Measurements from ENCODE around the gene HLCS.

HLCS gene

DNA sequence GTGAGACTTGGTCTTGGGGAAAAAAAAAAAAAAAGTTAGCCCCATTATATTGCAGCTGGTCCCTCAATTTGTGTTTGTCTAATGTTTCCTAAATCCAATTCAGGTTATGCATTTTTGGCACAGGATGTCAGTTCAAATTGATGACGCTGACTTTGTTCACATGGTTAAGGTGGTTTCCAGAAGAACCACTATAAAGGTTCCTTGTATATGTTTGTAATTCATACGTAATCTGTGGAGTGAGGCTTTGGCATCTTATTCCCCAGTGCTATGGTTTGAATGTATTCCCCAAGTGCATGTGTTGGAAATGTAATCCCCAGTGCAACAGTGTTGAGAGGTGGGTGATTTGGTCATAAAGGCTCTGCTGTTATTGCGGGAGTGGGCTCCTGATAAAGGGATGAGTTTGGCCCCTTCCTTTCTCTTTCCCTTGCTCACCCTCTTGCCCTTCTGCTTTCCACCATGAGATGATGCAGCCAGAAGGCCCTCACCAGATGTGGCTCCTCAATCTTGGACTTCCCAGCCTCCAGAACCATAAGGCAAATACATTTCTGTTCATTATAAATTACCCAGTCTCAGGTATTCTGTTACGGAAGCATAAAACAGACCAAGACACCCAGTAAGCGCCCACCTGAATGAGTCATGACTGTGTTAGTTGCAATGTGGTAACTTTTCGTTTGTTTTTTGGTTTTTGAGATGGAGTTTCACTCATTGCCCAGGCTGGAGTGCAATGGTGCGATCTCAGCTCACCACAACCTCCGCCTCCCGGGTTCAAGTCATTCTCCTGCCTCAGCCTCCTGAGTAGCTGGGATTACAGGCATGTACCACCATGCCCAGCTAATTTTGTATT, 19.5 kb upstream of the HLCS start:
- DNase-seq (ENCODE audit: low read depth in 2 of 2), result no peak

DNA sequence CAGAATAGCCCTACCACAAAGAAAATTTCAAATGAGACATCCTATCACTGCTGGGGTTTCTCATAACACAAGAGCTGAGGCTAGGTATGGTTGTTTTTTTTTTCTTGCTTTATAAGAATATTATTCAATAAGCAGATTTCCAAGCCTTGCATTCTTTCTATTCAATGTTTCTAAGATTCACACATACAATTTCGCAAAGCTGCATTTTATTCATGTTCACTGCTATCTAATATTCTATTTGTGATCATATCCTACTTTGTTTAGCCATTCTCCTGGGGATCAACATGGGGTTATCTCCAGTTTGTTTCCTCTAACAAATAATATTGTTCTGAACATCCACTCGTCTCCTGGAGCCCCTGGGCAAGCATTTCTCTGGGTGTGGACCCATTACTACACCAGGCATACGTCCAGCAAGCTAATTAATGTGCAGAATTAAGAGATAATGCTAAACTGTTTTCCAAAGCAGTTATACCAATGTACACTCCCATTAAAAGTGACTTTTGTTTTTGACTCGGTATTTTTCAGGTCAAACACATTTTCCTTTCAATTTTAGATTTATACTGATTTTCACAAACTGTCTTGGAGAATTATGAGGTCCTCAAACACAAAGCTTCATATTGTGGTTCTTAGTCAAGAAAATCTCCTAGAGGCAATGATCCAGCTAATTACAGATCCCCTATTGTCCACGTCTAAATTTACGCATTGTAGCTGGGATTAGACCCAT, 15.7 kb upstream of the HLCS start:
- DNase-seq (ENCODE audit: low read depth in 2 of 2), result no peak

DNA sequence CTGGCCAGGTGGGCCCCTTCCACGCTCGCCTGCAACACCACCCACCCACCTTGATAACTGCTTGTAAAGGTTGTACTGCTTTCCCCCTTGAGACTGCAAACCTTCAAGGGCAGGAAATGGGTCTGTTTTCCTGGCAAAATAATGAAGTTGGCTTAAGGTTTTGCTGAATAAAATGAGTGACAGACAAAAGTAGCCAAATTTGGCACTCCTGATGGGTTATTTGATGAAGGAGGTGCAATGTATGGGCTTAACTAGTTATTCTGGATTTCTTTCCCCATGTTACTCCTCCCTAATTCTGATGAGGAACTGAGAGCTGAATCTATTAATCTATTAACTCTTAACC, 14.6 kb upstream of the HLCS start:
- DNase-seq (ENCODE audit: low read depth in 2 of 2), result no peak

DNA sequence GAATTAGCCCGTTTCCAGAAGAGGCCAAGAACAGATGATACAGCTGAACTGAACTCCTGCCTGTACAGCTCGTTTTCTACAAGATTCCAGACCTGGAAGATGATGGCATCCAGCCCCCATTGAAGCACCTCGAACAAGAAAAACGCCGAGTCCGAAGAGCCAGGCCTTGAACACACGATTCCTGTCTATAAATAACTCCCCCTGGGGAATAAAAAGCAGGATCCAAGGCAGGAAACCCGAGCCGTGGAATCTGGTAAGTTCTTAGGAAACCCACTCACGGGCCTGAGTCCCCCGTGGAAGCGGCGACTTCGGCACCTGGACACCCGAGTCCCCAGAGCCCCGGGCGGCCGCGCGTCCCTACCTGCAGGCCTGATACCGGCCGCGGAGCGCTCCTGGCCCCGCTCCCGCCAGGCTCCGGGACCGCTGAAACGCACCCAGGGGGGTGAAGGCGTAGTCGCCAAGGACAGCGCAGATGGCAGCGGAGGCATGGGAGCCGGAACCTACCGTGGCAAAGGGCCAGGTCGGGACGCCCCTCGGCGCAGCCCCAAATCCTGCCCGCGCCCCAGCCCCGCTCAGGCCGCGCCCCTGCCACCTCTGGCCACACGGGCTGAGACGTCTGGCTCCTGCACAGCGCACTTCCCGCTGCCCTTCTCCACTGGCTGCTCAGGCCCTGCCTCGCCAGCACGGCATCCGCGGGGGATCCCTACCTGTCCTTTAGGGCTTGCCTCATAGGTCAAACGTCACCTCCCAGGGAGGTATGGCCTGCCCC, 14.0 kb upstream of the HLCS start:
- no peak for DNase-seq (ENCODE audit: low read depth in 2 of 2)

DNA sequence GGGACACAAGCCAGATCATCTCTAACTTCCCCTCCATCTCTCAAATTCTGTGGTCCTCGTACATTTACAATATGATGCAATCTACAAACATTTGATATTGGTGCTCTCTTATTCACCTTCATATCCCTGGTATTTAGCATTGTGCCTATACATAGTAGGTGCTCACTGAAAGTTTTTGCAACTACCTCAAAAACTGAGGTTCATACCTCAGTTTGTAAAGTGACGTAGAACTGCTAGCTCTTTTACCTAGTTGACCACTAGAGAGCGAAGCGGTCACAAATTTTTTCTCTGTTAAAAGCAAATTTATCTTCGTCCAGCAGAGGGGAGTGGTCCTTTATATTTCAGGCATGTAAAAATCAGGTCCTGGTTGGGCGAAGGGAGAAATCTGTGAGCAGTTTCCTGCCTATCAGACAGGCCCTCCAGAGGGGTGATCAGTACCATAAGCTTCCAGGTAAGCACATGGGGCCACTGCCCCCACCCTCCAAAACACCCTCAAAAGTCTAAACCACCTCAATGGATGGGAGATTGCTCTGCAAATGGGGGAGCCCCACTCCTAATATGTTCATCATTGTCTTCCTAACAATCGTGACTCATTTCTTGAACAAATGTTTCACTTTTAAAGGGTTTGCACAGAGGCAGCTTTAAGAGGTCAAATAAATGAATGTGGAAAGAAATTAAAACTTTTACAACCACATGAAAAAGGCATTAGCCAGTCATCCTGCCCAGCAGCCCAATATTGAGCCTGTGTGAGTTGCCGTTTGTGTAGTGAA, 10.6 kb upstream of the HLCS start:
- DNase-seq (ENCODE audit: low read depth in 2 of 2), result no peak

DNA sequence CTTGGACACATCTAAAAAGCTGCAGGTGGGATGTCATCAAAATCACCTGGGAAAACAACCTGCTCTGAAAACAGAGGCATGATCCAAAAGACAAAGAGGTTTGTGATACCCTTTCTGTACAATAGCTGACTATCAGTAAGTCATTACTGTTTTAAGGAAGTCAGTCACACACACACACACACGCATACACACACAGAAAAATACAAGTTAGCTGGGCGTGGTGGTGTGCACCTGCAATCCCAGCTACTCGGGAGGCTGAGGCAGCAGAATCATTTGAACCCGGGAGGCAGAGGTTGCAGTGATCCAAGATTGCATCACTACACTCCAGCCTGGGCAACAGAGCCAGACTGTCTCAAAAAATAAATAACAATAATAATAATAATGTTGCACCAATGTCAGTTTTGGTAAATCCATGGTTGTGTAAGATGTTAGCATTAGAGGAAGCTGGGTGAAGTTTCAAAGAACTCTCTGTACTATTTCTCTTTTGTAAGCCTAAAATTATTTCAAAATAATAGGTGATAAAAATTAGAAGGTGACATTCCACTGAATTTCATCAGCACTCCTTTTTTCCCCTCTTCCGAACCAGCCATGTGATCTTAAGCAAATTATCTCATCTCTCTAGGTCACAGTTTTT, 9.9 kb upstream of the HLCS start:
- DNase-seq (ENCODE audit: low read depth in 2 of 2), result no peak

DNA sequence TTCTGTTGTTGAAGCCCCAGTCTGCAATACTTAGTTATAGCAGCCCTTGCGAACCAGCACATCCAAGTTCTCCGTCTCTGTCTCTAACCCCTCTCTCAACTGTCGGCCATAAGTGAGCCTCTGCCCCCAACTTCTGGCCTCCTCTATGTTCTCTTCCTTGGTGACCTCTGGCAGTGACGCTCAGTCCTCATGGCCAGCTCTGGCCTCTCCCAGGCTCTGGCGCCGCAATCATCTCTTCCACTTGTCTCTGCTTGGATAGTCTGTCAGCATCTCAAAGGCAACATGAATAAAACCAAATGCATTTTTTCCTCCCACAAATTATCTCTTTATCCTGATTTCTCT, 8.4 kb upstream of the HLCS start:
- DNase-seq (ENCODE audit: low read depth in 2 of 2), result no peak

DNA sequence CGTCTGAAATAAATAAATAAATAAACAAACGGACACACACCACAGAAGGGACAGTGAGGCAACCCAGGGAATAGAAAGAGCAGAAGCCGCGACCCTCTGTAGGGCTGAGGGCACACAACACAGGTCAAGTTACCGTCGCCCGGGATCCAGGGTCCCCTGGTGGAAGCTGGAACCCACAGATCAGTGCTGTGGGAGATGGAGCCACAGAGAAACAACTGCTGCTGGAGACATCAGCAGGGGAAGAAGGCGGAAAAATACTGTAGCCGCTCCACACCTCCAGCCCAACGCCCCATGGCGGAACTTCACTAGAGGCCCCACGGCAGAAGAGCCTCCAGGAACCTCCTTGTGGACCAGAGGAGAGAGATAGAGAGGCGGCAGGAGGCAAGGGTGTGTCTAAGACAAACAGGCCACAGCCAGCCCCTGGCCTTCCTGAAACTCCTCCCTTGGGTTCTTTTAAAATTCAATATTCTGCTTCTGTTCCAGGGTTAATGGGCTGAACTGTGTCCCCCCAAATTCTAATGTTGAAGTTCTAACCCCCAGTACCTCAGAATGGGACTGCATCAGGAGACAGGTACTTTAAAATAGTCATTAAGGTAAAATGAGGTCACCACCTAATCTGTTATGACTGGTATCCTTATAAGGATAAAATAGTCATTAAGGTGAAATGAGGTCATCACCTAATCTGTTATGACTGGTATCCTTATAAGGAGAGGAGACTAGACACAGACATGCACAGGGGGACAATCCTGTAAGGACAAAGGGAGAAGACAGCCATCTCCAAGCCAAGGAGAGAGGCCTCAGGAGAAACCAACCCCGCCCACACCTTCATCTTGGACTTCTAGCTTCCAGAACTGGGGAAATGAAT, 7.7 kb upstream of the HLCS start:
- DNase-seq (ENCODE audit: low read depth in 2 of 2), result no peak

DNA sequence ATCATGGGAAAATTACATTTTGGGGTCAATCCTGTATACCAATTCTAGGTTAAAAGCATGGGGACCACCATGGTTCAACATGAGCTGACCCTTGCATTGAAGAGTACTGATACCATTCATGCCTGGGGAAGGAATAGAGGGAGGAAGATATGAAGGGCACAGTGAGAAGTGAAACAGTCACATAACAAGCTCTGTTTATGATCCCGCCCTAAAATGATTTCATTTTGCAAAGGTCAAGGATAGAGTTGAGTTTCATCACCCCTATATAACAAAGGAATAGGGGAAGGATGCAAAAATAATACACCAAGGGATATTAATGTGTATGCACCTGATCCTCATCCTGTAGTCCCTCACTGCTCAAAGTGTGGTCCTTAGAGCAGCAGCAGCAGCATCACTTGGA, 2.5 kb upstream of the HLCS start:
- no peak for DNase-seq (ENCODE audit: low read depth in 2 of 2)

DNA sequence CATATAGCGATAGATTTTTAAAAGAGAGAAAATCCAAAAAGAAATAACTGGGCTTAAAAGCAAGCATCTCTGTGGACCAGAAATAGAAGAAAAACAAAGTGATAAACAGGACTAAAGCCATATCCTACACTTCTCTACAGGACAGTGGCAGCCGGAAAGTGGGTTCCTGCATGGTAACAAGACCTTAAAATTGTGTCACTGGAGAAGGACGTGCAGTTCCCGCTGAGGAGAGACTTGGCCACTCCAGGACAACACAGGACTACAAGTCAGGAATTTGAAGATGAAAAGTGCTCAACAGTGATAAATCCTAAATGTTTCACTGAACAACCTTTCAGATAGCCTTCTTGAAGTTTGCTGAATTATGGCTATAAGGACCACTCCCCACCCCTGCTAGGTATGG, 1.9 kb upstream of the HLCS start:
- no peak for DNase-seq (ENCODE audit: low read depth in 2 of 2)

DNA sequence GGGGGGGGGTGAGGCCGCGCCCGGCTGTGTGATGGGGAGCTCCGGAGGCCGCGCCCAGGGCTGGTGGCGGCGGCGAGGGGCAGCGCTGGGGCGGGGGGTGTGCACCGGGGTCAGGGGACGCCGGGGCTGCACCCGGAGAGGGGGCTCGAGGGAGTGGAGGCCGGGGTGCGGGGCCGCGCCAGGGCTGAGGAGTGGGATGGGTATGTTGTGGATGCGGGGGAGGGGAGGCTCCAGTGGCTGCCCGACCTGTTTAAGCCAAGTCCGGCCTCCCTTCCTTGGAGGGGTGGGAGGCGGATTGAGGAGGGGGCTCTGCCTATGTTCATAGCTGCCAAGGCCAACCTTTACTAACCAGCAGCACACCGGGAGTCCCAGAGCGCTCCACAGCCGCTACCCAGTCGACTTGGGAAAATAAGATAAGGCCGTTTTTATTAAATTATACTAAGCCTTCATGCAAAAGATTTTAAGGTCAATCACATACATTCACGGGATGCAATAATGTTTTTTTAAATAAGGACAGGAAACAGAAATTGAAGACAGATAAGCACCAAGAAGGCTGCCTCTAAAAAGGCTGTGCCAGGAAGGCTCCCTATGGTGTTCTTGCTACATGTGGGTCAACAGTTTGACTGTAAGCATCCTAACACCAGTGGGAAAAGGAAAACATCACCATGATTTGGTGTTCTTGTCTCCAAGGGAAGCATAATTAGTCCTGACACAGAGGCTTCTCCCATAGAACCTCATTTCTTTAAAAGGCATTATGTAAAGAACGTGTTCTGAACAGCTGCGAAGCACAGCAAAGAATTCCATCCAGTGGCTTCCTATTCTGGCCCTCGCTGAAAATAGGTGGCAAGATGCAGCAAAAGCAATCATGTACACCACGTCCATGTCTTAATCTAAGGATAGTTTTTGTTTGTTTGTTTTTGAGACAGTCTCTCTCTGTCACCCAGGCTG, 626 bp upstream of the HLCS start:
- DNase-seq (ENCODE audit: low read depth in 2 of 2), result no peak

DNA sequence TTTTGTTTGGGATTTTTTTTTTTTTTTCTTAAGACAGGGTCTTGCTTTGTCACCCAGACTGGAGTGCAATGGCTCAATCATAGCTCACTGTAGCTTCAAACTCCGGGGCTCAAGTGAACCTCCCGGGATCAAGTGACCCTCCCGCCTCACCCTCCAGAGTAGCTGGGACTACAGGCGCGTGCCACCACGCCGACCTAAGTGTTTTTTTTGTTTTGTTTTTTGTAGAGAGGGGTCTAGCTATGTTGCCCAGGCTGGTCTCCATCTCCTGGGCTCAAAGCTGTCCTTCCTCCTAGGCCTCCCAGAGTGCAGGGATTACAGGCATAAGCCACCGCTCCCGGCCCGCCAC, 776 bp downstream of the HLCS start:
- DNase-seq (ENCODE audit: low read depth in 2 of 2), result no peak

DNA sequence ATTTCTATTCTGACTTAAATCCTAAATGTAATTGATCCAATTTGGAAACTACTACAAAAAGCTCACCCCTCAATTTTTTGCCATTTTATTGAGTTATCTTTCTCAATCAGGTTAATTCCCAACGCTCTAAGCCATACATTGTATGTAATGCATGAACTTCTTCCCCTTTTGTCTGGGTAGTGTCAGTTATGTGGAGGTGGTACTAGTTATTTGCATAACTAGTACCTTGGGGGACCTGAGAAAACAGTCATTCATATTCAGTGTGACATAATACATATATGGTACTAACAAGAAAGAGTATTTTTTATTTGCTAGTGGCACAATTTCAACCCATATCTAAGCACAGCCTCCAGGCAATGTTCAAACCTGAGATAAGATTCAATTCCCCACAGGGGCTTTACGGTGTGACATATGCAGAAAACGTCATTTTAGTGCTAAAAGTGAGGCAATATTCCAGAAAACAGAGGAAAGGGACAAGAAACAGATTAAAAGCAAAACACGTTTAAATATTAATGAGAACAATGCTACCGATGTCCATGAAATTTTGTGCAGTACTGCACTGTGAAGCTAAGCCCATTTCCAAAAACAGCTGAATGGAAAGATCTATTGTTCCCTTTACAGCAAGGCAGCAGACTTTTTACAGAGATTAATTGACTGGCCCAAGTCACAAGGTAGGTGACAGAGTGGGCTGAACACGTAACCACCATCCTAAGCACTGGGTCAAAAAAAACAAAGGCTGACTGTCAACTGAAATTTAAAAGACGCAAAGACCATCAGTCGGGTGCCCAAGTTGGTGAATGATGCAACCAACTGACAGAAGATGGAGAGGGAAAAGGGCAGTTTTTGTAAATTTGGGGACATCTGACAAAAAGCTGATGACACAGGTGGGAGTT, 1.4 kb downstream of the HLCS start:
- no peak for DNase-seq (ENCODE audit: low read depth in 2 of 2)

DNA sequence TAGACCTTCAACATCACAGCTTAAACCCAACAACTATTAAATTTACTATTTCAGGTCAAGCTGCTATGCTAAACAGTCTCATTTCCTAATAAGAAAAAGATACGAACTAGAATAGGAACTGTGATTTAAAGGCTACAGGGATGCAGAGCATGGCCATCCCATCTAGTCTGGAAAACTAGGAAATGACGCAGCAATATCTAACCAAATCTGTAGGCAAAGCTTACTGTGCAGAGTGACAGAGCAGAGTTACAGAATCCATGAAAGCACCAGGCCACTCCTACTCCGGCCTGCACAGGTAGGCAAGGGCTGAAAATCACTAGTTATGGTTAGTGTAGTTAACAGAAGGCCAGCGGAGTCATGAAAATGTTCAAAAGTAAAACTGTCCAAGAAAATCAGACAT, 2.1 kb downstream of the HLCS start:
- DNase-seq (ENCODE audit: low read depth in 2 of 2), result no peak

DNA sequence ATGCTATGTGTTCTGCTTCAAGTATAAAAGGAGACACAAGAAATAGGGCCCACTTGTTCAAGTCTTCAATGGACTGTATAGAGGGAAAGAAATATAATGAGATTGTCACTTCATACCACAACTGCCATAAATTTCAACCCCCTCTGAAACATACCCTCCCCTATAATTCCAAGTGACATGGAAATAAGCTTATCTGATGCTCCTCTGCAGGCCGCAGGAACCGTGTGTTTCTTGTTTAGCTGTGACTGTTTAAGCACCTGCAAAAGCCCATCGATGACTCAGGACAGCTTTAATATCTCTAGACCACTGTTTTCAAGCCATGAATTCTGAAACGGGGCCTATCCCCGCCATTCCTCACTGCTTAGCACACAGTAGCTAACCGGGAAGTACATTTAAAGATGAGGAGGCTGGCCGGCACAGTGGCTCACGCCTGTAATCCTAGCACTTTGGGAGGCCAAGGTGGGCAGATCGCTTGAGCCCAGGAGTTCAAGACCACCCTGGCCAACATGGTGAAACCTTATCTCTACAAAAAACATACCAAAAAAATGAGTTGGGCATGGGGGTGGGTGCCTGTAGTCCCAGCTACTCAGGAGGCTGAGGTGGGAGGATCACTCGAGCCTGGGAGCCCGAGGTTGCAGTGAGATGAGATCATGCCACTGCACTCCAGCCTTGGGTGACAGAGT, 4.2 kb downstream of the HLCS start:
- DNase-seq (ENCODE audit: low read depth in 2 of 2), result no peak

DNA sequence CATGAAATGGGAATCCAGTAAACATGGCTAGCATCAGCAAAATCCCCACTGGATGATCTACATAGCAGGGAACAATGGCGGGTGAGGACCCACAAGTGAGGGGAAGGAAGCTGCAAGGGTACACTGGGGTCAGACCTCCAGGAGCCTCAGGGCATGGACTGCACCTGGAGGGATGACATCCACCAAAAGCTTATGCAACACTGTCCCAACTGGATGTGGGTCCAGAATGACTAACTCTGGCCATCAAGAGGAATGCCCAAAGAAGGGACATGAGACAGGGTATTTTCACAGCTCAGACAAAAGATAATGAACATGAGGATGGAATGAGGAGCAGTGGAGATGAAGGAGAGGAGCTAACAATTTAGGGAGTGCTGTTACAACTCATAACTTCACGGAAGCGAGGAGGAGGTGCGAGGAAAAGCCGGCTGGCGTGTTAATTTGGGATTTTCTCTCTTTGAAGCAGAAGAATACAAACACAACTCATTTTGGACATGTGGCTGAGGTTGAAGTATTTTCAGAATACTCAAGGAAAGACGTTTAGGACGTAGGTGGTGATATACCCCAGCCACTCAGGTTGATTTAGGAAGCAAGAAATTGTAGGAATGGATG, 5.7 kb downstream of the HLCS start:
- DNase-seq (ENCODE audit: low read depth in 2 of 2), result no peak

DNA sequence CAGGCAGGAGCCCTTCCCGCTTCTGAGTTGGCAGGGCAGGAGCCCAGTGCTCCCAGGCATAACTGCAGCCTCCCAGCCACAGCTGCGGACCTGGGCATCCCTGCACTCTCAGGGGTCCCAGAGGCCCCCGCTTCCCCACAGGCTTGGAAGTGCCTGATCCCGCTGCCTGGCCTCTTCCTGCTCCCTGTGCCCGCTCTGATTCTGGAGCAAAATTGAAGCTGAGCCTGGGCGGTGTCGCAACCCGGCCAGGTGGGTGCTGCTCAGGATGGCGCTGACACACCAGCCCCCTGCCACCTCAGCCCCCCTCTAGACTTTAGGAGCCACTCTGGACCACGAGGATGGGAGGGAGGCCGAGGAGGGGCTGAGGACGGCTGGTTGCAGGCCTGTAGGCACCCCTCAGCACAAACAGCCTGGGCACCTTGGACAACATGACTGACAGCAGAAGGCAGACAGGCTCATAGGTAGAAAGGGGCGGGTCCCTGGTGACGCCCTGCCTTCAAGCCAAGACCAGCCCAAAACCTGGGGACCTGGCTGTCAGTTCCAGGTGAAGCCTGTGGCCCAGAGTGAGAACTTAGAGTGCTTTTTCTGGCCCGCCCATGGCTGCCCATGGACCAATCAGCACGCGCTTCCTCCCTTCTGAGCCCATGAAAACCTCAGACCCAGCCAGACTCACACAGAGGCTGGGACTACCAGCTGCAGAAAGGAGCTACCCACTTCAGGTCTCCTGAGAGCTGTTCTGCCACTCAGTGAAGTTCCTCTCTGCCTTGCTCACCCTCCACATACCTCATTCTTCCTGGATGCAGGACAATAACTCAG, 7.2 kb downstream of the HLCS start:
- no peak for DNase-seq (ENCODE audit: low read depth in 2 of 2)

Measured in stimulated activated CD8-positive, alpha-beta memory T cell treated with anti-CD3 and anti-CD28 coated beads, Interleukin-15, amount 100 ng/mL, for 48 hours (primary cell).